HepG2 (cell line): Measurements from ENCODE around the gene SLC48A1. TPM values are rescaled to one million over a fixed set of nuclear protein-coding genes. Genes with fewer than 3 reads are reported as not detected.

Experiments used
- ATAC-seq: fragments of 200-7000 bp; cut with Tn5 transposase; 3 replicates; pipeline ENCODE4 v1.9.1; 2020; ENCODE audit warnings: mild to moderate bottlenecking, moderate library complexity
- BruUV-seq: library from RNA; stranded (reverse); fragments of 400-500 nt; replicated peaks from 2 replicates; lab custom pipeline; 2021; lab: Mats Ljungman, UMichigan
- CTCF ChIA-PET: fragments of 300-600 bp; formaldehyde crosslinking; extraction: SDS; loops from one replicate; lab custom pipeline; 2021; ENCODE audit warnings: low total read pairs, inconsistent platforms, low intra/inter-chr PET ratio; lab: Yijun Ruan, JAX
- POLR2A ChIA-PET: fragments of 350-600 bp; sonication (Branson Sonifier 250); formaldehyde crosslinking; loops from one replicate; lab custom pipeline; 2020; ENCODE audit warnings: antibody characterized with exemption, inconsistent platforms; lab: Yijun Ruan, JAX
- DNase-seq: peaks from one replicate; pipeline ENCODE4 v3.0.0-alpha.2; 2015; ENCODE audit warnings: low spot score
- FAIRE-seq: peaks from 3 replicates; lab custom pipeline; 2011; peaks lifted over from hg19 to GRCh38; lab: Jason Lieb, UNC
- H2AFZ ChIP-seq: one replicate; pipeline ENCODE4 v1.6.1; 2011; ENCODE audit warnings: low read length, inconsistent platforms
- H3K27ac ChIP-seq: fragments of 300-600 bp; 3 replicates; pipeline ENCODE4 v1.8.0; 2011; ENCODE audit warnings: mixed run types, mild to moderate bottlenecking, mixed read lengths, low read length, inconsistent platforms; ENCODE audit not compliant: insufficient read depth; ENCODE audit errors: extremely low read length
- H3K27me3 ChIP-seq, 2 experiments: fragments of 200-600 bp in 1 of 2; 2 replicates in 1 of 2; 3 replicates in 1 of 2; pipeline versions ENCODE4 v1.6.0 to v1.8.0; 2011; ENCODE audit warnings: low read length in 2 of 2, mild to moderate bottlenecking in 2 of 2, moderate library complexity in 2 of 2, inconsistent platforms in 1 of 2; ENCODE audit not compliant: insufficient read depth in 2 of 2, control insufficient read depth in 1 of 2
- H3K36me3 ChIP-seq, 2 experiments: fragments of 200-600 bp in 1 of 2; replicated peaks in 1 of 2; 2 replicates in 1 of 2; 3 replicates in 1 of 2; pipeline versions ENCODE4 v1.5.1 to v1.8.0; 2011; ENCODE audit warnings: low read length in 2 of 2, inconsistent platforms in 1 of 2; ENCODE audit not compliant: insufficient read depth in 2 of 2, control insufficient read depth in 1 of 2
- H3K4me1 ChIP-seq: 2 replicates; pipeline ENCODE4 v1.5.1; 2012; ENCODE audit warnings: low read length, inconsistent platforms; ENCODE audit not compliant: insufficient read depth
- H3K4me2 ChIP-seq: 2 replicates; pipeline ENCODE4 v1.6.0; 2011; ENCODE audit warnings: low read depth, low read length, inconsistent platforms
- H3K4me3 ChIP-seq, 3 experiments: fragments of 200-600 bp in 1 of 3; sonication (generic), shearing (Covaris generic) in 1 of 3; replicated peaks in 1 of 3; 2 replicates each; pipeline ENCODE4 v1.5.1; 2011 to 2016; ENCODE audit warnings: low read length in 3 of 3, inconsistent platforms in 2 of 3, low read depth in 2 of 3, mild to moderate bottlenecking in 2 of 3, control low read depth in 1 of 3, mixed read lengths in 1 of 3; ENCODE audit not compliant: insufficient read depth in 1 of 3
- H3K79me2 ChIP-seq: one replicate; pipeline ENCODE4 v1.6.1; 2011; ENCODE audit warnings: low read length, inconsistent platforms; ENCODE audit not compliant: insufficient read depth
- H3K9ac ChIP-seq: 2 replicates; pipeline ENCODE4 v1.6.0; 2011; ENCODE audit warnings: mild to moderate bottlenecking, low read depth, low read length, inconsistent platforms; ENCODE audit not compliant: insufficient read depth
- H3K9me3 ChIP-seq: 2 replicates; pipeline ENCODE4 v1.5.1; 2012; ENCODE audit warnings: mild to moderate bottlenecking, low read length
- H4K20me1 ChIP-seq: 2 replicates; pipeline ENCODE4 v1.6.0; 2011; ENCODE audit warnings: inconsistent platforms, mild to moderate bottlenecking, low read length, moderate library complexity; ENCODE audit not compliant: insufficient read depth
- ARID3A ChIP-seq: IDR thresholded peaks from 2 replicates; pipeline ENCODE4 v1.6.1; 2012; ENCODE audit warnings: low read depth, low read length, improper control_type of control experiment
- CCDC6 ChIP-seq: sonication (generic); formaldehyde crosslinking; IDR thresholded peaks from 2 replicates; pipeline ENCODE4 v1.8.1; 2022; ENCODE audit warnings: mild to moderate bottlenecking, missing genetic modification reagents, moderate library complexity
- CENPX ChIP-seq: sonication (generic); formaldehyde crosslinking; IDR thresholded peaks from 2 replicates; pipeline ENCODE4 v1.9.0; 2021; ENCODE audit warnings: mild to moderate bottlenecking, missing genetic modification reagents, moderate library complexity
- GABPA ChIP-seq, 2 experiments: IDR thresholded peaks; 2 replicates each; pipeline ENCODE4 v1.6.1; 2011 to 2016; ENCODE audit warnings: low read depth in 2 of 2, low read length in 1 of 2, missing biosample characterization in 1 of 2, missing genetic modification characterization in 1 of 2
- KLF15 ChIP-seq: sonication (generic); formaldehyde crosslinking; IDR thresholded peaks from 2 replicates; pipeline ENCODE4 v1.8.1; 2023; ENCODE audit warnings: borderline replicate concordance, mild to moderate bottlenecking, inconsistent platforms, missing genetic modification reagents, mixed read lengths
- NFKBIZ ChIP-seq: IDR thresholded peaks from 2 replicates; pipeline ENCODE4 v1.6.1; 2018; ENCODE audit warnings: missing genetic modification reagents, missing compliant biosample characterization
- NKX3-1 ChIP-seq: sonication (generic); formaldehyde crosslinking; IDR thresholded peaks from 2 replicates; pipeline ENCODE4 v1.5.0; 2020; ENCODE audit warnings: missing genetic modification reagents
- NR2C2 ChIP-seq: sonication (generic); formaldehyde crosslinking; IDR thresholded peaks from 2 replicates; pipeline ENCODE4 v1.4.0; 2020; ENCODE audit warnings: missing genetic modification reagents, mild to moderate bottlenecking, moderate library complexity, borderline replicate concordance
- PRMT3 ChIP-seq: sonication (generic); formaldehyde crosslinking; IDR thresholded peaks from 2 replicates; pipeline ENCODE4 v1.8.1; 2022; ENCODE audit warnings: low read depth, mild to moderate bottlenecking, moderate library complexity, missing genetic modification reagents, borderline replicate concordance
- RFX5 ChIP-seq: IDR thresholded peaks from 2 replicates; pipeline ENCODE4 v1.6.1; 2011; ENCODE audit warnings: low read depth, low read length, improper control_type of control experiment
- ZNF639 ChIP-seq: conservative IDR thresholded peaks from 2 replicates; pipeline ENCODE4 v1.6.1; 2018; ENCODE audit warnings: missing genetic modification reagents
- WGBS: methylation state at CpG from one replicate; pipeline ENCODE4 v1.1.6; 2017; ENCODE audit warnings: low lambda C conversion rate; 5-methylcytosine and 5-hydroxymethylcytosine counted together
- in situ Hi-C: cut with HindIII; loops from 2 replicates; pipeline ENCODE4 v1.10.0; 2017; ENCODE audit warnings: low pct_unique_long_range_greater_than_20kb; ENCODE audit not compliant: extremely low pct_ligation_motif_present
- intact Hi-C: fragments of 100-400 bp; cut with micrococcal nuclease; formaldehyde crosslinking; loops from one replicate; pipeline ENCODE4 v1.10.0; 2022; ENCODE audit not compliant: unreplicated experiment
- polyA plus RNA-seq, 8 experiments: library from polyadenylated mRNA; depleted of rRNA in 3 of 8; stranded (reverse) in 7 of 8; unstranded in 1 of 8; fragments of >200 nt; fragmentation: Illumina TruSeq in 4 of 8; extraction: Trizol in 4 of 8; gene quantifications; 2 replicates each; pipeline versions ENCODE4 v1.2.1 to v1.2.3, GENCODE V29; 2011 to 2016; ENCODE audit warnings: low read depth in 4 of 8, missing spikeins in 1 of 8, mixed read lengths in 1 of 8; ENCODE audit not compliant: insufficient read depth in 1 of 8
- total RNA-seq, 5 experiments: library from RNA; depleted of rRNA; stranded (reverse); fragments of >200 nt; fragmentation: Illumina TruSeq; extraction: Trizol; gene quantifications; 2 replicates each; pipeline ENCODE4 v1.2.3, GENCODE V29; 2016; ENCODE audit warnings: low read depth in 1 of 5

Gene SLC48A1
- total and polyA plus RNA-seq, 2 of the 13 experiments (the other 11 are each of a cell fraction or from before 2014, with no cell fraction given), result 2.2 to 3.7 TPM

DNA sequence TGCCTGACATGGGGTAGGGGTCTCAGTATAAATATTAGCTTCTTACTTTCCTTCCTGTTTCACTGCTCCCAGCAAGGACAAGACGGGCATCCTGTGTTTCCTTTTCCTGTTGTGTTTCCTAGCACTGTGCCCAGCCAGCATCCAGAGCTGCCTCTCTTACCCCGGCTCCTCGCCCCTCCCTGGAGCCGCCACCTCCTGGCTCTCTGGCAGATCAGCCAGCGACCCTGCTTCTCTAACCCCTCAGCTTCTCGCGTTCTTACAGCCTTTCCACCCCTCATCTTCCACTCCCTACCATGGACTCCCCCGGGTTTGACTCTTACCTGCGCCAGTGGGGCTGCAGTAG is 28.8 kb downstream of the SLC48A1 start:
- intact Hi-C loops, result loop anchor here (1.0 kb wide), 1 partner anchor 35 kb away; no protein-coding TSS in a partner anchor
- Histone ChIP-seq H3K4me1 (no peaks in the 10 kb centered on the region), H3K27me3 (no peaks in the 10 kb centered on the region), H3K4me2 (no peak overlapping the region), H3K27ac (no peak overlapping the region), H4K20me1 (no peaks in the 10 kb centered on the region), H3K36me3 (peaks cover 0 to under 1% of the 10 kb centered on the region in 2 experiments; a peak in 2 of 5 replicates), H3K9me3 (no peaks in the 10 kb centered on the region), H3K79me2 (no peaks in the 10 kb centered on the region), H3K9ac (no peak overlapping the region), H2AFZ (no peak overlapping the region), H3K4me3 (no peak overlapping the region)
- FAIRE-seq (no peak), DNase-seq (no peak), ATAC-seq (no peak)
- in situ Hi-C loops, result no loop called here
- 87% methylated on average over 9 of the region's 9 CpGs for WGBS
- ChIA-PET POLR2A (interaction anchor here (0.8 kb wide), 1 partner anchor 19 kb away, joined by 3 read pairs; no protein-coding TSS in a partner anchor), CTCF (interaction anchor here (1.5 kb wide), 1 partner anchor 37 kb away, joined by 3 read pairs; no protein-coding TSS in a partner anchor)
- no peak for TF ChIP-seq RFX5
- no peak for TF ChIP-seq PRMT3
- TF ChIP-seq NKX3-1, result no peak
- TF ChIP-seq NFKBIZ (CRISPR knock-in tag), result no peak
- no peak for TF ChIP-seq GABPA (IDR thresholded peaks at IDR 0.05; ENCODE audit: low read depth, low read length)
- no peak for TF ChIP-seq GABPA (CRISPR knock-in tag; IDR thresholded peaks at IDR 0.05; ENCODE audit: low read depth)
- no peak for TF ChIP-seq NR2C2 (CRISPR knock-in tag)
- no peak for TF ChIP-seq ARID3A
- TF ChIP-seq KLF15 (CRISPR knock-in tag), result no peak
- no peak for TF ChIP-seq CCDC6 (CRISPR knock-in tag)
- TF ChIP-seq CENPX (CRISPR knock-in tag), result no peak
- TF ChIP-seq ZNF639 (CRISPR knock-in tag), result no peak
- BruUV-seq, result no TSS peak
